ENCODE results near the gene RCSD1.

Gene RCSD1

GRCh38 chr1:167618789-167619188, 11.2 kb upstream of the RCSD1 start:
- DNase-seq: no peak

DNA sequence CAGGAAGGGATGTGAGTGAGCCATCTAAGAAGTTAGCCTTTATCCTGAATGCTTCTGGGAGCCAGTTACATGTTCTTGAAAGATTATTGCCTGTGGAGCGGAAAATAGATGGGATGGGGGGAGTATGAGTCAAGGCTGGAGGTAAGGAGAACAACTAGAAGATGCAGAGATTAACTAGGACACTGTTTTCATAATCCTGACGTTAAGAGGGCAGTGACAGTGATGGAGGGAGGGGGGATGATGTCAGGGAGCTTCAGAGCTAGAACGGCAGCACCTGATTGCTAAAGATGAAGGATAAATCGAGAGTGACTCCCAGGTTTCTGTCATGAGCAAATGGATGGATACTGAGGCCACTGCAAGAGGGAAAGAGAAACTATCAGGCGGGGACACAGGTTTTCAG, 10.0 kb upstream of the RCSD1 start:
- no peak for DNase-seq

- no peak for DNase-seq
These were observed 8.2 kb upstream of the RCSD1 start for GRCh38 chr1:167621780-167622313.

- no peak for DNase-seq
These were observed 6.1 kb upstream of the RCSD1 start for GRCh38 chr1:167623951-167624350.

DNA sequence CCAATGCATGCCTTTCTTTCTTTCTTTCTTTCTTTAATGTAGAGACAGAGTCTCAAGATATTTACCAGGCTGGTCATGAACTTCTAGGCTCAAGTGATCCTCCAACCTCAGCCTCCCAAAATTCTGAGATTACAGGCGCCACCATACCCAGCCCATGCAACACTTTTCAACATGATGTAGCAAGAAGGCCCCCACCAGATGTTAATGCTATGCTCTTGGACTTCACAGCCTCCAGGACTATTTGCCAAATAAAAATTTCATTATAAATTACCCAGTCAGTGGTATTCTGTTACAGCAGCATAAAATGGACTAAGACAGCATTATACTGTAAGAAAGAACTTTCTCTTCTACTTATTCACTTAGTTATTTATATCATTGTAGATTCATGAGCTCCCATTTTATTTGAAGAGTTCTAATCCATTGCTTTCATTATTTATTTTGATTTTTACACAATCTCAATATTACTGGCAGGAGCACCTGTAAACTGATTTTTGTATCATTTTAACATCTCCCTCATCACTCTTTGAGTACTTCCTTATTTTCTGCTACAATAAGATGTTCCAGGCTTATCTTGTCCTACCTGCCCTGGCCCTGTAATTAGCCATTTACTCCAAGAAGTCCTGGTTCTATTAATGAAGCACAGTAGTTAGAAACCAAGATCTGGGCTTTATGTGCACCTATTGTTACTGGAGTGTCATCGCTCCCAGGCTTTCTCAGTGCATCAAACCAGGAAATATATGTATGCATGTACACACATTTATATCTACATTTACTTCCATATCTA, 4.8 kb upstream of the RCSD1 start:
- no peak for DNase-seq

GRCh38 chr1:167627615-167627864, 2.5 kb upstream of the RCSD1 start:
- DNase-seq: no peak

DNA sequence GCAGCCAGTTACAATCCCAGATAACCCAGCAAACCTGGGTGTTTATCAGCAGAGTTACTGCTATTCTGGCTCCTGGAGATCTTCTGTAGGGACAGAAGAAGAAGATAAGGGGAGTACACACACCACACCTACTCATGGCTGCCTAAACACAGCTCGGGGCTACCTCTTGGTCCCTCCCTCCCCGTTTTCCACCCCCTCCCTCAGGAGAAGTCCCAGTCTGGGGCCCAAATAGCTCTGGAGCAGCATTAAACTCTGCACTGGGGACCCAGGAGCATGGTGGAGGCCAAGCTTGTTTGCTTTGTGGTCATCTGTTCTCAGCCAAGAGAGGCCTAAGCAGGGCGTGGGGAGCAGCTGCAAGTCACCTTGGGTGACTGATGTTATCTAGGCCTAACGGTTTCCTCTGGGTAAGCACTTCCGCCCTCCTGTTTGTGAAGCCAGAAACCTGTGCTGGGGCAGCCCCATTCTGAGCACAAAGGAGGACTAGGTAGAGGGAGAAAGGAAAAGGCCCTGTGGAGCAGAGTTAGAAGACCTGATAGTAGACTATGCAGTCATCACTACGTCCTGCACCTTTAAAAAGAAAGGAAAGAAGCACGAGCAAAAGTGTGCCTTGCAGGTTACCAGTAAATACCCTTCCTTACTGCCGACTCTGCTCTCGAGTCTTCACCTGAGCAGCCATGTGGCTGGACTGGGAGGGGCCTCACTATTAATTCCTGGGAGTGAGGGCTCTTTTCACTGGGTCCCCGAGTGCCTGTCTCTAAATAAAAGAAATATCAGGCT, 2.0 kb upstream of the RCSD1 start:
- DNase-seq: peak; percentile 65

DNA sequence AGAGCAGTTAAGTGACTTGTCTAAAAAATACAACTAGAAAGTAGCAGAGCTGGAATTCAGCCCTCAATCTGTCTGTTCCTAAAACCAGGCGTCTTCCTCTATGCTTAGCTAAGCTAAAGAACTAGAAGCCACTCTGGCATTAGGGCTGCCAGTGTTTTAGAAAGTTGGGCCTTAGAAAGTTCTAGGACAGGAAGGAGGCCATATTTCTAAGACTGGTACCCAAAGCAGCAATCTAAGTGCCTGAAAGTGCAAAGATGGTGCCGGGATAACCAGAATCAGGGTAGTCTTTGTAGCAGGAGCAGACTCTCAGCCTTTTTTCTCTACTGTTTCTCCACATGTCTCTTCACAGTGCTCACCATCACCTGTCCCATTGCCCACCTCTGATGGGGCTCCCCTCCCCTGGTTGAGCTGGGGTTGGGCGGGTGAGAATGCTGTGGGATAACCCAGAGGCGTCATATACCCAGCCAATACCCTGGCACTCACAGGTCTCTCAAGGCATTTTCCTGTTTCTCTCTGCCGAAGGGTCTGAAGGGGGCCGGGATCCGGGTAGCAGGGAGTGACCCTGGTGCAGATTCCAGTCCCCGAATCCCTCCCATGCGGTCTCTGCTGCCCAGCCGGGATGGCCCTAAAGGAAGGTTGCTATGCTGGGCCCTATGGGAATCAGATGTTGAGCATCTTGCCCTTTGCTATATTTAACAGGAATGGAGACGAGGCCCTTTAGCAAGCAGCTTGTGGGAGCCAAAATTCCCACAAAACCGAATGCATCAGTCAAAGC, 1.1 kb upstream of the RCSD1 start:
- DNase-seq: no peak

DNA sequence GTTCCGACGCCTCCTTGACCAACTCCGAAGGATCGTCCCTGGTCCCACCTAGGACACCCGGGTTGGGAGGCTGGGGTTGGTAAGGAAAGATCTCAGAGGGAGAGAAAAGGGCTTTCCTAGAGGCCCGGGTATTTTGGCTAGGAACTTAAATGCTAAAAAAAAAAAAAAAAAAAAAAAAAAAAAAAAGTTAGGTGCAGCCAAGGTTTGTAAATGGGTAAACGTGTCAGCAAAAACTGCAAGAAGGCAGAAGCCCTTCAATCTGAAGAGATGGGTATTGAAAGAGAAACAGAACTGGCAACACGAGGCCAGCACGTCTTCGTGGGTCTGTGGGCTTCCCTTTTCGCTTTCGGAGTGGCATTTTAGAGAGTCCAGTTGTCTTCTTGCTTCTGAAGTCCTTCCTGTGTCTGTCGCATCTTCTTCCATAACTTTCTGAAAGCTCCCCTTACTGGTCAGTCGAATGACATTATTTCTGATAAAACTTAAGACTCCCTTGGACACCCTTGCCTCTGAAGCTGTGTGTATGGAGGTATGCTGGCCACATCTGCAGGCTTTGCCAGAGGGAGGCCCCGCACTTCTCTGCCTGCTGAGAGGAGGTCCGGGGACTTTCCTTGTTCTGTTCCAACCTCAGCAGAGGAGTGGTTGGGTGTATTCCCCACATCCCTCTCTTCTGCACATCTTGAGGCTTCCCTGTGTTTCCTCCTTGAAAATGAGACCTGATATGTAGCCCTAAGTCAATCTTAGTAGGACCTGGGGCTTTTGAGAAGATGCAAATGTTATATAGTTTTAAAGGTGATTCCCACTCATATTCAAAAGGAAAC, 745 bp downstream of the RCSD1 start:
- peak; percentile 20 for DNase-seq

GRCh38 chr1:167631386-167631935, 1.4 kb downstream of the RCSD1 start:
- no peak for DNase-seq

GRCh38 chr1:167631936-167632614, 2.0 kb downstream of the RCSD1 start:
- peak; percentile 28 for DNase-seq

- no peak for DNase-seq
These were observed 3.4 kb downstream of the RCSD1 start for GRCh38 chr1:167633258-167633944.

DNA sequence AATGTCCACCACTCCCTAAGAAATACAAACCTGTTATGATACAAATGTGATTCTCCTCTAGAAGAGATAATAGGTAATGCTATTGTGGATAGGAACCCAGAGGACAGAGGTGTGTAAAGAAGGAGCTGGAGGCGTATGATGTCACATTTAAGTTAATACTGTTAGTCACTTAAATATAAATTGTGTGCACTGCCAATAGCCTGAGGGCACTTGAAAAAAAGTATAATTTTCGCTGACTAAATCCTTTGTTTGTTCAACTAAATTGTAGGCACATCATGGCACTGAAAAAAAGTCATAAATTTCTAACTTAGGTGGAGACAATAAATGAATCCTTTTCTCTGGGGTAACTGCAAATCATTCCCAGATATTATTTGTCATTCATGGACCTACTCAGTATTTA, 4.4 kb downstream of the RCSD1 start:
- DNase-seq: no peak

- DNase-seq: no peak
These were observed 5.2 kb downstream of the RCSD1 start for GRCh38 chr1:167635156-167635648.

GRCh38 chr1:167635941-167636340, 5.9 kb downstream of the RCSD1 start:
- DNase-seq: no peak

DNA sequence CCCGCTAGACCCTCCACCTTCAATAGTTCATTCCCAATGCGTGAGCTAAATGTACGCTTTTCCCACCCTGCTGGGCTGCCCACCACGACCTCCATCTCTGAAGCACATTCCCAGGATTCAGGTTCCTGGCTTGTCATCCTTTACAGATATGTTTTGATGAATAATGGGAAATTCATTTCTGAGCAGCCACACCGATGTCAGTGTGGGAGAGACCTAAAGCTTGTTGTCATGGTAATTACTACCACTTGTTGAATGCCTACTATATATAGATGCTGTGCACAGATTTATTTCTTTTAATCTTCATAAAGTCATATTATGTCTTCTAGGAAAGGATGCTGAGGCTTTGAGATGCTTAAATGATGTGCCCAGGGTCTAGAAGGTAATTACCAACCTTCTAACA, 8.0 kb downstream of the RCSD1 start:
- no peak for DNase-seq

DNA sequence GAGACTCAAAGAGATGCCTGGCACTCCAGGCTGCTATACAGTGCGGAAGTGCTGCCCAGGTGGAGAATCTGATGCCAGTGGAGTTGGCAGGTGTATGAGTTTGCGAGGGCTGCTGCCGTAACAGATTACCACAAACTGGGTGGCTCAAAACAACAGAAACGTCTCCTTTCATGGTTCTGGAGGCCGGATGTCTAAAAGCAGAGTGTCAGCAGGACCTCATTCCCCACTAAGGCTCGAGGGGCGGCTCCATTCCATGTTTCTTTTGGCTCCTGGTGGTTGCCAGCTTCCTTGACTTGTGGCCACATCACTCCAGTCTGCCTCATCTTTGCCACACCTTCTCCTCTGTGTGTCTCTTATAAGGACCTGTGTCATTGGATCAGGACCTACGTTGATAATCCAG, 10.0 kb downstream of the RCSD1 start:
- no peak for DNase-seq

DNA sequence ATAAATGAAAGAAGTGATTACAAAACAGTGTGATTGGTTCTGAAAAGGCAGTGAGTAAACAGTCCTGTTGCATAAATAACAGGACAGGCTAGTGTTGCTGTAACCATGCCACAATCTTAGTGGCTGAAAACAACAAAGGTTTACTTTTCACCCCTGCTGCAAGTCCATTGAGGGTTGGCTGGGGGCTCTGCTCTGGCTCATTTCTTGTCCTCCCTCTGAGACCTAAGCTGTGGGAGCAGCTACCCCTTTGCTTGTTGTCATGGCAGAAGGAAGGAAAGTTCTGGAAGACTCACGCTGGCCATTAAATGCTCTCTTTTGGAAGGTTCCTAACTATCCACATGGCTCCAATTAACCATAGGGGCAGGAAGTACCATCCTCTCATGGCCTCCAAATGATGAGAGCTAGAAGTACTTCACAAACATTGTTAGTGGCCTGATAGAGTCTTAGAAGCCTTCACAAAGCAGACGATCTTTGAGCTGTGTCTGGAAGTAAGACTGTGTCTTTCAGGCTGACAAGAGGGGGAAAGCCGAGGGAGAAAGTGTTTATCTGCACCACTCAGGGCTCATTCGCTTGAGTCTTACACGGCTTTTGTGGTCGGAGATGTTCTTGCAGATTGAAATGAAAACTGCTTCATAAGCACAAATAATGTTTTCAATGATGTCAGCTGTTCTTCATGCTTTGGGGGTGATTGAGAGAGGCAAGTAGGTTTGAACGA, 11.9 kb downstream of the RCSD1 start:
- DNase-seq: no peak

DNA sequence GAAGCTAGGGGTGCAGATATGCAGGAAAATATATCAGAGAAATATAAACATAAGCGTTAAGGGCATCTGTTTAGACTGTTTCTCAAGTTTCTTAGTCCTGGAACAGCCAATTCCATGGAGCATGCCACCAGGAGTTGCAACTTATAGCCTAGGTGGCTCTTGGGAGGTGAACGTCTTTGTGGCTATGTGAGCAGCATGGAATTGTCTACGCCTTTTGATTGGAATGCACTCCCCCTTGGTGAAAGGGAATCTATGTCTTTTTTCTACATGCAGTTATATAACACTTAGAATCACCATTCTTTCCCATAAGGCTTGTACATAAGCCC, 12.4 kb downstream of the RCSD1 start:
- no peak for DNase-seq

- DNase-seq: no peak
These were observed 13.4 kb downstream of the RCSD1 start for GRCh38 chr1:167643441-167643840.

DNA sequence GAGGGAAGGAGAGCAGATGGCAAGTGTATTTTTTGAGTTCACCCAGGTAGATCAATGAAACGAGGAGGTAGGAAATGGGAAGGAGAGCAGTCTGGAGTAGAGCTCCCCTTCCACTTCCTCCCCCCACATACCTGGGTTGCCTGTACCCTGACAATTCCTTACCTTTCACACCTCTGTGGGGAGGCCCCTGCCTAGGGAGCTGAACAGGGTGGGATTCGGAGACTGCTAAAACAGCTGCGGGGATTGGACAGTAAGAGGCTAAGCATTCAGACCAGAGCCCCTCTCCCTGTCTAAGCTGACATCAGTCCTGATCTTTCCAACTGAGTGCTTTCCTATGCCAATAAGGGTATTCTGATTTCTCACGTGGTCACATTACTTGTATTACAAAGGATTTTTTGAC, 14.5 kb downstream of the RCSD1 start:
- no peak for DNase-seq

Measured in stimulated activated CD4-positive, alpha-beta T cell treated with anti-CD3 and anti-CD28 coated beads, Interleukin-4, amount 100 ng/mL, for 1 hour (primary cell).